ENCODE results near the gene NEGR1.

The NEGR1 gene

DNA sequence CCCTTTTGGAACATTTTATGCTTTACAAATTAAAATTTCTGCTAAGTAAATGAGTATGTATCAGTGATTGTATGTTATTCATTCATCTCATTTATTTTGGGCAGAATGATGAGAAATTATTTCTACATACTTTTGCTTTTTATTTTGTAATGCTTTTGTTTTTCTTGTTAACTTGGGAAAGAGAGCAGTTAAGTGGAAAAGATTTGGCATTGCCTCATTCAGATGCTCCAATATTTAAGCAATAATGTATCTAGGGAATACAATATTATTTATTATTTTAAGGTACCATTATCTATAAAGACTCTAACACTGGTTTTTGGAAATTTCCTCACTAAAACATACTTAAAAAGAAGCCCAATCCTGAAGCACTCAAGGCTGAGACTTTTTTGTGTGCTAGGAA lies 431.8 kb downstream of the NEGR1 start:
- DNase-seq (ENCODE audit: low read depth), result no peak

DNA sequence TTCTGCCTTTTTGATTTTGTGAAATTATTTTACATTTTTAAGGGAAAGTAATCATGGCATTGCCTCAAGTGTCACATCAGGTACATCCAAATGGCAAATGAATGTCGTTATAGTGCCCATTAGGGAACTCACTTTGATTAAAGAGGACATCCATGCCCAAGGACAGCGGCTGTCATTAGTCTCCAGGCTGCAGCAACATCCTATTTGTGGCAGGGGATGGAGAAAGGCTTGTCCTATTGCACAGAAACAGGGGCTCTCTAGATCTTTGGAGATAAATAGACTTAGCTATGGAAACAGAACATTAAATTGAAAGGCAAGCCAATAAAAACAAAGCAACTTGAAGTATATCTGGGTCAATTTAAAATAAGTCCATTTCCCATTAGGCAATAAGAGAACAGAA lies 439.3 kb downstream of the NEGR1 start:
- DNase-seq (ENCODE audit: low read depth), result no peak

DNA sequence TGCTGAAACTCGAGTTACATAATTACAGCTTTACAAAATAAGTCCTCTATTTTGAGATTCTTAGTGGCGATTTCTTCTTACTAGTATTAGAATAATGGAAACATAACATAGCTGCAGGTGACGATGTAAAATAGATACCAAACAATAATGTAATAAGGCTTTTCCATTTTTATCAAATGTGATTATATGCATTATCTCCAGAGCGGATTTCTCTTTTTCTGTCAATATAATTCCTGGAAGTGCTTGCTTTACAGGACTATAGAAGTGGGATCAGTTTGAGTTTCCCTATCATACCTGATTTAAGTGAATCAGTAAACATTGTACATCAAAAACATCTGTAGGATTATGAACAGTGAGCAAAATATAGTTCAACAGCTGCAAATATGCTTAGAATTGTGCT lies 442.5 kb downstream of the NEGR1 start:
- no peak for DNase-seq (ENCODE audit: low read depth)

DNA sequence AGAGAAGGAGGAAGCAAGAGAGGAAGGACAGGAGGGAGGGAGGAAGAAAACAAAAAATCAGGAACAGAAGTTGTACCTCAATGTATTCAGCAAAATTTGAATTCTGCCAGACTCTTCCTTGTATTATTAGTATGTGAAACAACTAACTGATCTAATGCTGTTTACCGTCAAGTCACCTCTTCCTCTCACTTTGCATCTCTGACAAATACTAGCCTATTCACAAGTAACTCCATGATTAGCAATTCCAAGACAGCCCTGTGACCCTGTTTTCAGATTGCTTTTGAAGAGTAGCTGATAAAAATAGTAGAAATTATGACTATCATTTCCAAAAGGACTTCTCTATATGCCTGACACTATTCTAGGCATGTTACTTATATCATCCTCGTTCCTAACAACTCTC lies 445.4 kb downstream of the NEGR1 start:
- DNase-seq (ENCODE audit: low read depth), result no peak

DNA sequence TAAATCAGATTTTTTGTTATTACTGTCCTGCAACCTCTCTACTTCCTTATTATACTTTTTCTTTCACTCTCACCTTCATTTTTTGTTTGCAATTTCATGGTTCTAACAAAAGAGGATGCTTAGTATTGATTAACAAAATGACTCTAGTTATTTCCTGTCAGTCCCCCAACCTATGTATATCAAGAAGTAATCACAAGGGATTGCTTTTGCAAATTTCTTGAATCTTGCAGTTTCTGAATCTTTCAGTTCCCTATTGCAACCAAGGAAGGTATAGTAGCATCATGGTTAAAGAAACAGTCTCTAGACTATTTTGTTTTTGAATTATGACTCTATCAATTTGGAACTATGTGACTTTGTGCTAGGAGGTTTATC lies 446.9 kb downstream of the NEGR1 start:
- no peak for DNase-seq (ENCODE audit: low read depth)

DNA sequence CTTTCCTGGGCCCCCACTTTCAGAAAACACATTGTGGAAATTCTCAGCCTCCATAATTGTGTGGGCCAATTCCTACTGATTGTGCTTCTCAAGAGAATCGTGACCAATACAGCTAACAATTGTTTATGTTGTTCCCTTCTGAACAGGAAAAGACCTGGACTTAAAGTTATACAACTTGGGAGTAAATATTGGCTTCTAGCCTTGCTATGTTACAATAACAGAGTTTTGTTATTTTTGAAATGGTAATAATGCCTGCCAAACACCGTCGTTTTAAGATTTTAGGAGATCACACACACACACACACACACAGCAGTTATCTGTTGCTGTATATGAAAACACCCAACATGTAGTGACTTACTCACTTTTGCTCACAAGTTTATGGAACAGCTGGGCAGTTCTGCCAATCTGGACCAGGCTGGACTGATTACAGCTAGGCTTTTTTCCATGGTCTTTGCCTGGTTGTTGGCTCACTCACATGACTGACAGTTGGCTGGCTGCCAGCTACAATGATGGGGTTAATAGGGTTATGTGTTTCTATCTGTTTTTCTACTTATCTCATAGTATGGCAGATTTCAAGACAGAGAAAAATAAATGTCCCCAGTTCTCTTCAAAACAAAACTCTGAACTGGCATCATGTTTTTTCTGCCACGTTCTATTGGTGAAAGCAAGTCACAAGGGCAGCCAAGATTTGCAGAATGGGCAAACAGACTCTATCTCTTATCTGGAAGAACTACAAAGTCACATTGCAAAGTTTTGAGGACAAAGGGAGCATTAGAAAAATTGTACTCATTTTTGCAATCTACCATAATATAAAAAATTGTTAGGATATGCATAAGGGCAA lies 447.5 kb downstream of the NEGR1 start:
- no peak for DNase-seq (ENCODE audit: low read depth)

DNA sequence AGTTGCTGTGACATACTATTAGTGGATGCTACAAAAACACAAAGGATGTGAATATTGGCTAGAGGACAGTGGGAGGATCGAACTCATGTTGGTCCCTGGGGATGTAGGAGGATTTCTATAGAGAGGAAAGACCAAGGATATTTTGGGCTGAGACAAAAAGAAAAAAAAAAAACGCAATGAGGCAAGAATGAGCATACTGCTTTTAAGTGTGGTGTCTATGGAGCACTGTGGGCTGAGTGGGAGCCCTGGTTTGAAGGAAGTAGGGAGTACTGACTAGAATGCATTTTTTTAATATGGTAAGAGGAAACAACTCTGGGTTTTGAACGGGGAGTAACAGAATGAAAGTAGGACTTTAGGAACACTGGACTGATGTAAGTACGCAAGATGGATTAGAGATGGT lies 450.7 kb downstream of the NEGR1 start:
- DNase-seq (ENCODE audit: low read depth), result no peak

DNA sequence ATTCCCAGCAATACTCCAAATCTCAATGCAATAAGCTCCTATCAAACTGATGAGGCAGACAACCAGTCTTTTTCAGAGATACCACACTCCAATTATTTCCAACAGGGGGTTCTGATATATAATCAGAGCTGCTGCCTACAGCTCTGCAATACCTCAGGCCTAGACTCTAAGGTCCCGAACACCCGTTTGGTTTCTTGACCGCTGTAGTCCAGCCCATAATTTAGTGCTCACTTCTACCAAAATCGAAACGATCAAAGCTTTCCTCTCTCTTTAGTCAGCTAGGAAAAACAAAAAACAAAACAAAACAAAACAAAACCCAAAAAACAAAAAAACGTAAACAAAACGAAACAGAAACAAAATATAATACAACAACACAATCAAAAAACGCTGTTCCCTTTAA lies 453.0 kb downstream of the NEGR1 start:
- no peak for DNase-seq (ENCODE audit: low read depth)

DNA sequence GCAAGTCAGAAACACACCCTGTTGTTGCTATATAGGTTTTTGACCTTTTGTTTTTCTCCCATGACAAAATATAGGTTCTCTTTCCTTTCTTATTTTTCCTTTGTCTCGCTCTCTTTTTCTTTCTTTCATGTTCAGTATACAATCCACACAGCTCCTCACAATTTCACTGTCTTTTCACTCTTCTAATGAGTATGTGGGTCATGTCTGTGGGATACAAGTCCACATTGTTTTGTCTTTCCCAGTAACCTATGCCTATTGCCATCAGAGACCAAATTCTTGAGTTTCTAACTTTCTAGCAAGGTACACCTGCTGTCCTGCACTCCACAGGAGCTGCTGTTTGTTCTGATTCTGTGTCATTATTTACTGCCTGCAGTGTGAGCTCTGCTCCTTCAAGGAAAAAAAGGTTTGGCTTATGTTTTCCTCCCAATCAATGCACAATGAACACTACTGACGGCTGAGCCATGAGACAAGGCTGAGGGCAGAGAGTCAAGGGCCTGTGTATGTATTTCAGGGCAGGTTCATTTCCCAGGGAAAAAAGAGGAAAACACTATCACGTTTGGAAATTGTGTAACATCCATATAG lies 453.8 kb downstream of the NEGR1 start:
- no peak for DNase-seq (ENCODE audit: low read depth)

DNA sequence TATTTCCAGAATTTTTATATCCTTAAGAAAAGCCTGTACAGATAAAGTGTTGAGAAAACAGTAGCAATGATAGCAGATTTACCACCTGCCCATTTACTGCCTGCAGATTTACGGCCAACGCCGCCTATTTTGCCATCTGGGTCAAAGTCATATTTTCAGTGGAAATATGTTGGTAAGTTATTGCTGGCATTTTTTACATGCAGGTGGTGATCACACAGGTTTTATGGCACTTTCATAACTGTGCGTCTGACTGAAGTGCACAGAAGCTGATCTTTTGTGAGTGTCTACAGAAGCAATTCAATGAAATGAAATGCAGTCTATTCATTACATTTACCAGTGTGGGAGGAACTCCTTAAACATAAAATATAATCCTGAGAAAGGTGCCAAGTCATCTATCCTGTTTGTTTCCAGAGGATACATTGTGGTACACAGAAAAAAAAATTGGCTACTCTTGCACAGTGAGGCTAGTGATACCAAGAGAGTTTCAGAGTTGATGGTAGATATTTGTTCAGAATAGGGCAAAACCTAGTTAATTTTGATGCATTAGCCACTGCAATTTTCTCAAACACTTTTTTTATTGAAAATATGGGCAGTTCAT lies 458.5 kb downstream of the NEGR1 start:
- DNase-seq (ENCODE audit: low read depth), result no peak

DNA sequence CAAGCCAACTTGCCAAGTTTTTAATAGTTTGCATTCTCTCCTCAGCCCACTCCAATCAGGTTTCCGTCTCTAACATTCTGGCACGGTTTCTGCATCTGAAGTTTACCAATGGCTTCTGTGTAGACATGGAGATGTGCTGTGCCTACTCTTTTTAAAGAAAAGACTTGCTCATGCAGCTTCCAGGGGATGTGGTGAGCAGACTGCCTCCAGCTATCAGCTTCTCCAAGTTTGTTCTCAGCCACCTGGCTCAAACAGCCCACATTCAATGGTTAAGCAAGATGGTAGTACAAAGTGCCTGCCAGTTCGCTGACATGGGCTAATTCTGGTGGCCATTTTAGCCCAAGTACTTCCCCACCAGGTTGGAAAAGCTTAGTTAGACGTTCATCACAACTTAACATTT lies 465.3 kb downstream of the NEGR1 start:
- no peak for DNase-seq (ENCODE audit: low read depth)

DNA sequence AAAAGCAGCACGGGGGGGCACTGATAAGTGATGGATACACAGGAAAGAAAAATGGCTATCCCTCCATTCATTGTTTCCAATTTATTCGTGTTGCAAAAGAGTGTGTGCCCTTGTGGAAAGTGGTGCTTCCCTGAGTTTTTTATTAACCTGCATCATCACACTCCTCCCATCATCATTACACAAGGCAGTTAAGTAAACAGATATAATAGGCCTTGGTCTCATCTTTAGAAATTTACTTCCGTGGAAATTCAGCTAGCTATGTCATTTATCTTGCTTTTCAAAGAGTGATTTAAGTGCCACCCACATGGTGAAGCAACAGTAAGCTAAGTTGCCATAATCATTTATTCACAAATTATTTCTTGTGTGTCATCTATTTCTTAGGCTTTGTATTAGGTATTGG lies 473.3 kb downstream of the NEGR1 start:
- DNase-seq (ENCODE audit: low read depth), result no peak

DNA sequence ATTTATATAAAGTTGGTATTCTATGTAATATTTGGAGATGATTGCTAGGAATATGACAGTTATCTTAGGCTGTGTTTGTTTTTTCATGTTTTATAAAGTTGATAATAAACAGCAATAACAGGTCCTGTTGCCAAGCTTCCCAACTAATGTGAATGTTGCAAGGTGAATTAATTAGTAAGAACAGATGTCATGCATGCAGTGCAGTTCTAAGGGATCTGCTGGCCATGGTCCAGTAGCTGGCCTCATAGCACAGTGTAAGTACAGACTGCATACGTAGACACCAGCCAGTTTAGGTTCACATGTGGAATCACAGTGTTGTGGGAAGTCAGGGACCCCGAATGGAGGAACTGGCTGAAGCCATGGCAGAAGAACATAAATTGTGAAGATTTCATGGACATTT lies 478.2 kb downstream of the NEGR1 start:
- no peak for DNase-seq (ENCODE audit: low read depth)

DNA sequence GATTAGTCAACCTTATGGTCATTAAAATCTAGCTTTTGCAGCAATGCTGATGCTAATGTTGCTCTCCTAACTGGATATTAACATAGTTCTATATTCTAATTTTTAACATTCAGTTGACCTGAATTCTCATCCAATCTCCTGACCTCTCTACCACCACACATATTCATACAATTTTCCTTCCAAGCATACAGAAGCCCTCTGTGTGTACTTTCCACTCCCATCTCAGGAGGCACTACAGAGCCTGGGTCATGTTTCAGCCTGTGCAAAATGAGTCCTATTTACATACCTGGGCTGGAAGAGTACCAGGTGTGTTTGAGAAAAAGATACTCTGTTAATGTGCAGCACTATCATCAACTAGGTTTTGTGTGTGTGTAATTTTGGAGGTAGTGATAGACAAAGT lies 486.3 kb downstream of the NEGR1 start:
- DNase-seq (ENCODE audit: low read depth), result no peak

DNA sequence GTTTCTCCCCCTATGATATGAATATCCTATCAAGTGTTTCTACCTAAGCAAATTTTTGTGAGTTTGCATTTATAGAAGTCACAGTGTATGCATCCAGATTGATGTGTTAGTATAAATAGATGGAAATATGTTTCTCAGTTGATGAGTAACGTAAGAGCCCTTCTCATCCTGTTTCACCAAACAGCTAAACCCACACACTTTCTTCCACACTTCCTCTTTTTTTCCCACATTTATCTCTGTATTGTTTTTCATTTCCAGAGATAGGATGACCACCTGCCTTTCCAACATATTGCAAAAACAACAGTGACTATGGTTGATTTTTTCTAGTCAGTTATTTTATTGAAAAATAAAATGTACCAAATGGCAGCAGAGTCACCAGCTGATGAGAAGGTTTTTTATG lies 490.1 kb downstream of the NEGR1 start:
- DNase-seq (ENCODE audit: low read depth), result no peak

DNA sequence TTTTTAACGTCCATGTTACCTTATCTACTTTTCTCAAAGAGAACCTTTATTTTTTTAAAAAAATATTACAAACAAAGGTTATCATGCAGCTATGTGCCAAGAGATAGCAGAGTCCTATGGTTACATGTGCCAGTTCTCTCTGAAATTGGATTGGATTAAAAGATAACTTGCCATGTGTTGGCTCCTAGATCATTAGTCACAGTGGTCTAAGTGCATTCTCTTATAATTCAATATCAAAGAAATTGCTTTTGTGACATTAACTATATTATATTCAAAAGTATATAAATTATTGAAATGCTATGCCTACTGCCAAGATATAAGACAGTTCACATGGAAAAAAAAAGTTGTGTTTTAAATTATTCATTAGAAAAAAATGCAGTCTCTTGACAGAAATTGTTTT lies 494.2 kb downstream of the NEGR1 start:
- no peak for DNase-seq (ENCODE audit: low read depth)

DNA sequence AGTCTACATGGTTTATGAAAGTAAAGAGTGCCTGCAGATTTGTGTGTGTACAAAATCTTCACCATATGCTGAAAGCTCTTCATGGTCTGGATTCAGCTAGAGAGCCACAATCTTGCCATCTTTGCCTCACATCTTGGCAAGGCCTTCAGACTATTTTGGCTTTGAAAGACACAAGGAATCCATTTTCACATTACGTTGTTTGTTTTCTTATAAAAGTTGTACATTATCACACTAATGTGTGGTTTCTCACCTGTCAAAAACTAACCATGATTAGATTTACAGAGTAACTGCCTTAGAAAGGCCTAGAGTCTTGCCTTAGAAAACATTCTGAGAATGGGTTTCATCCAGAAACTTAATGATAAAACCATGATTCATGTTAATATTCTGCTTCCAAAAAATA lies 494.6 kb downstream of the NEGR1 start:
- DNase-seq (ENCODE audit: low read depth), result no peak

DNA sequence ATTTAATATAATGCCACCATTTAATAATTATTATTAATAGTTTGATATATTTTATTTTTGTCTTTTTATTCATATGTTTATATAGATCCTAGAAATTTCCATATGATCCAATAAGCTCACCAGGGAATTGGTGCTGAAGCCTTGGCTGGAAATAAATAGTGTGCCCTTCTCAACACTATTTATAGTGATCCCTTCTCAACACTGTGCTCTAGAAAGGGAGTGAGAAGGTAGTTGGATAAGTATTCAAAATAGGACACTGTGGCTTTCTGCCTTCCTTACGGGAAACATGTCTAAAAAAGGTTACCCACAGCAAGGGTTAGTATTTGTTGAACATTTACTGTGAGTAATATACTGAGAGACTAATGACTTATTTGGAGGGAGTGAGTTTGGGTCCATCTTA lies 496.1 kb downstream of the NEGR1 start:
- DNase-seq (ENCODE audit: low read depth), result no peak

DNA sequence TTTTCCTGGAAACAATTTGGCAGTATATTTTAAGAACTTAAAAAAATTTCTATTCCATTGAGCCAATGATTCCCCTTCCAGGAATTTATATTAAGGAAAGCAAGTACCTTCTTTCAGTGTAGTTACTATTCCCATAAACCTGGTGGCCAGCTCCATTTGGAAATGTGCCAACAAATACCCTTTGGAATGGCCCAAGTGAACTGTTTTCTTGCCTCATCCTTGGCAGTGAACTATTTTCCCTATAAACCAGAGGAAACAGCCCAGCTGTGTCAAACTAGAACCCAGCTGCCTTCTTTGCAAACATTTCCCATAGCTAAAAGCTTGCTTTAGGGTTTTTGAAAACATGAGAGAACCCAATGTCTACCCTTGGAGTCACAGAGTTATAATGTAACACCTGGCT lies 496.9 kb downstream of the NEGR1 start:
- no peak for DNase-seq (ENCODE audit: low read depth)

DNA sequence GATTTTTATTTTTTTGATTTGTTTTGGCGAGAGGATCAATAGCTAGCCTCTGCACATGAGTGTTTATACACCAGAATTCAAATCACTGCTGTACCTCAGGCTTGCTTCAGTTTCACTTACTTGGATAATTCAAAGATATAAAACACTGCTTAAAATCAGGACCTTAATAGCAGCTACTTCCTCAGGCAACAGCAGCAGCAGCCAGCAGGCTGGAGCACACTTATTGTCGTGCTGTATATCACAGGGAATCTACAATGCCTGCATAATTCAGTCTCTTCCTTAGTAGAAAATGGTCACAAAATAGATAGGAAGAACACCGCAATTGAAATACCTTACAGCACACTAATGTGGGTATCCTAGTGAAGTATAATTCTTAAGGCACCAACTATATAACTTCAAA lies 497.3 kb downstream of the NEGR1 start:
- DNase-seq (ENCODE audit: low read depth), result no peak

DNA sequence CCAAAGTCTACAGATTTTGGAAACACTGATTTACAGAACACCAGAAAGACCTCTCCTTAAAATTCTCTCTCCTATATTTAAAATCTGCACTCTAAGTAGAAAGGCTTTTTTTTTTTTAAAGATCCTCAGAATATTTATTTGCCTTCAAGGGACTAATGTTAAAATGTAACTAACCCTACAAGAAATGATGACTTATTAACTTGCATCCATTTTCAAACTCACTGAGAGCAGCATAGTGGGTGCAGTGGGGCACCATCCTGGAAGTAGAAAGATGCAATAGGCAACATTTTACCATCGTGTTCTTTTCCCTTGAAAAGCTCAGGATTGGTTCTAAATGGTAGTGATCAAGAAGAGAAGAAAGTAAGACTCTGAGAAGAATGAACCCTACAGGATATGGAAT lies 498.1 kb downstream of the NEGR1 start:
- DNase-seq (ENCODE audit: low read depth), result no peak

DNA sequence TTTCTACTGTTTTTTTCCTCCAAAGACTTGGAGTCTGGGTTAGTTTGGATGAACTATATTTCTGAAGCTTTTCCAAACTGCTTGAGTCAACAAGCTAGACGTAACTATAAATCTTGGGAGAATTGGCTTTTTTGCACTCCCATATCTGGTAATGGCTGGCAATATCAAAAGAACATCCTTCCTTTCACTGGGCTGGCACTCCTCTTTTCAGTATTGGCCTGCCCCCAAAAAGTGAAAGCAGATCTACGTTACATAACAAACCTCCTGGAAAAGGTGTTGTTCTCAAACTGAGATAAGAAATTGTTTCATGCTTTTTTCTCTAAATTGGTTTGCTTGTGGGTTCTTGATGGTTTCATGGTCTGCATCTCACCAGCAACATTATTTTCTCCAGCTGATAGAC lies 499.3 kb downstream of the NEGR1 start:
- DNase-seq (ENCODE audit: low read depth), result no peak

DNA sequence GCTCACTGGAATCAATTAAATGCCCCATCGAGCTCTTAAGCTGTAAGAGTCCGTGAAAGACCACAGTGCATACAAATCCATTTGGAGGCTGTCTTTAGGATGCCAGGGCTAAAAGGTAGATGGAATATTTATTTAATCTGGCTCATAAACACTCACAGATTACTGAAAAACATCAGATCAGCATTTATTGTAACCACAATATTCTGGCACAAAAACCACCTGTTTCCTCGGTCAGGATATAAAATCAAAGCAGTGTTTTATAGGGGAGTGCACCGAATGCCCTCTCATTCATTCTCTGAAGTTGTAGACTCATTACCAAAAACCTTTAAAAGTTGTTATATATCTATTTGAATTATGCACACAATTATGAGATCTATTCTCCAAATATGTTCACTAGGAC lies 500.9 kb downstream of the NEGR1 start:
- DNase-seq (ENCODE audit: low read depth), result no peak

DNA sequence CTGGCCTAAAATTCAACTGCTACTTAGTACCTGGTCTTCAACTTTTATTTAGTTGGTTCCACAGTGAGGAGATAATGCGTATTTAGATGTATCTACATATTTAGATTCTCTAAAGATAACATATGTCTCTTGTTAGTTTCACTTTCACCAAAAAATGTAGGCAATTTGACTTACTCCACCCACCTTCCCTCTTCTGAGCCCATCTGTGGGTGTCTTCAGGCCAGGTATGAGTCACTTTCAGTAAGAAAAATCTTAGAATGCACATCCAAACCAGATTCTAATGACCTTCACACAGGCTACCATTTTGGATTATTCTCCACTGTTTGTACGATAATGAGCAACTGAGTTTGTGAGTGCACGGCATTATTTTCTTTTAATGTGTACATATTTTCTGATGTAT lies 501.7 kb downstream of the NEGR1 start:
- no peak for DNase-seq (ENCODE audit: low read depth)
